Ammon's horn (tissue), 1 donor: ENCODE data around the gene TOR1AIP2.

Source experiments
- DNase-seq: peaks from one replicate; pipeline ENCODE4 v3.0.0-alpha.2; 2016; ENCODE audit warnings: low spot score

Gene TOR1AIP2

GRCh38 chr1:179877586-179878265 lies at the start of gene TOR1AIP2:
TOR1AIP2 (minus strand) TSS chr1:179877803; CDS start chr1:179852665, 25,138 bp downstream.
- DNase-seq: peak; percentile 95

GRCh38 chr1:179926850-179927205 lies 49.2 kb upstream of the TOR1AIP2 start:
- no peak for DNase-seq

- DNase-seq: no peak
These were observed 48.6 kb upstream of the TOR1AIP2 start for GRCh38 chr1:179925922-179926849.

- no peak for DNase-seq
These were observed 47.7 kb upstream of the TOR1AIP2 start for GRCh38 chr1:179925302-179925701.

- no peak for DNase-seq
These were observed 46.7 kb upstream of the TOR1AIP2 start for GRCh38 chr1:179924268-179924667.

- no peak for DNase-seq
These were observed 45.4 kb upstream of the TOR1AIP2 start for GRCh38 chr1:179923029-179923428.

- no peak for DNase-seq
These were observed 44.6 kb upstream of the TOR1AIP2 start for GRCh38 chr1:179921981-179922872.

- no peak for DNase-seq
These were observed 43.9 kb upstream of the TOR1AIP2 start for GRCh38 chr1:179921472-179921871.

GRCh38 chr1:179917601-179918429 lies 40.2 kb upstream of the TOR1AIP2 start:
- no peak for DNase-seq

GRCh38 chr1:179911812-179912211 lies 34.2 kb upstream of the TOR1AIP2 start:
- no peak for DNase-seq

- no peak for DNase-seq
These were observed 33.3 kb upstream of the TOR1AIP2 start for GRCh38 chr1:179910934-179911333.

GRCh38 chr1:179889589-179889988 lies 12.0 kb upstream of the TOR1AIP2 start:
- DNase-seq: no peak

GRCh38 chr1:179888071-179888470 lies 10.5 kb upstream of the TOR1AIP2 start:
- no peak for DNase-seq

GRCh38 chr1:179883745-179884138 lies 6.1 kb upstream of the TOR1AIP2 start:
- DNase-seq: no peak

GRCh38 chr1:179883040-179883744 lies 5.6 kb upstream of the TOR1AIP2 start:
- no peak for DNase-seq

GRCh38 chr1:179882253-179883039 lies 4.8 kb upstream of the TOR1AIP2 start, which contains the start of gene TOR1AIP1:
TOR1AIP1 (plus strand) TSS chr1:179882285; CDS start chr1:179882503, 218 bp downstream.
- DNase-seq: peak; percentile 97

- peak; percentile 98 for DNase-seq
These were observed 4.1 kb upstream of the TOR1AIP2 start for GRCh38 chr1:179881642-179882252.

- DNase-seq: no peak
These were observed 2.2 kb upstream of the TOR1AIP2 start for GRCh38 chr1:179879797-179880196.

- no peak for DNase-seq
These were observed 1.3 kb downstream of the TOR1AIP2 start for GRCh38 chr1:179876300-179876715.
